Coronary artery (tissue), 2 donors: Measurements from ENCODE around the gene RETREG2.

Experiments
- DNase-seq: peaks from one replicate; pipeline ENCODE4 v3.0.0-alpha.2; 2017; ENCODE audit warnings: low spot score
- H3K27ac ChIP-seq, 2 donors: fragments of 200-600 bp; sonication (generic); one replicate each; pipeline ENCODE4 v1.5.1; 2016 to 2019
- H3K4me3 ChIP-seq: fragments of 200-600 bp; sonication (generic); 2 replicates; pipeline ENCODE4 v1.5.1; 2016; ENCODE audit warnings: mild to moderate bottlenecking, moderate library complexity
- TF ChIP-seq, protein P1 (sequence below): fragments of 200-600 bp; sonication (generic); IDR thresholded peaks from one replicate; pipeline ENCODE4 v1.5.1; 2019; ENCODE audit warnings: antibody characterized with exemption

RETREG2 gene

DNA sequence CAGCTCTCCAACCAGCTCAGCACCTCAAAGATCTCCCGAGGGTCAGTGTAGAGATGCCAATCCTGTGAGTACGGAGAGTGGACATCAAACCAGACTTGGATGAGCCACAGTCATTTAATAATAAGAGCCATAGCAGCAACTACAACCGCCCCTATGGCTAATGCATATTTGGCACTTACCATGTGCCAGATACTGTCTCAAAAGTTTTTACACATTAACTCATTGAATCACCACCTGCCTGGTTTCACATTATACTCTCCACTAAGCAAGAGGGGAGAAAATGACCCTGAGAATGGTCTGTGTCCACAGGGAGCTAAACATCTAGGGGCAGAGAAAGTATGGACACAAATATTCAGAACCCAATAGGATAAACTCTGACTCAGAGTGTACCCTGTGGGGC, 3.9 kb upstream of the RETREG2 start:
- H3K4me3 ChIP-seq, result no peak overlapping the region
- no peak for DNase-seq
- TF ChIP-seq, protein P1, sequence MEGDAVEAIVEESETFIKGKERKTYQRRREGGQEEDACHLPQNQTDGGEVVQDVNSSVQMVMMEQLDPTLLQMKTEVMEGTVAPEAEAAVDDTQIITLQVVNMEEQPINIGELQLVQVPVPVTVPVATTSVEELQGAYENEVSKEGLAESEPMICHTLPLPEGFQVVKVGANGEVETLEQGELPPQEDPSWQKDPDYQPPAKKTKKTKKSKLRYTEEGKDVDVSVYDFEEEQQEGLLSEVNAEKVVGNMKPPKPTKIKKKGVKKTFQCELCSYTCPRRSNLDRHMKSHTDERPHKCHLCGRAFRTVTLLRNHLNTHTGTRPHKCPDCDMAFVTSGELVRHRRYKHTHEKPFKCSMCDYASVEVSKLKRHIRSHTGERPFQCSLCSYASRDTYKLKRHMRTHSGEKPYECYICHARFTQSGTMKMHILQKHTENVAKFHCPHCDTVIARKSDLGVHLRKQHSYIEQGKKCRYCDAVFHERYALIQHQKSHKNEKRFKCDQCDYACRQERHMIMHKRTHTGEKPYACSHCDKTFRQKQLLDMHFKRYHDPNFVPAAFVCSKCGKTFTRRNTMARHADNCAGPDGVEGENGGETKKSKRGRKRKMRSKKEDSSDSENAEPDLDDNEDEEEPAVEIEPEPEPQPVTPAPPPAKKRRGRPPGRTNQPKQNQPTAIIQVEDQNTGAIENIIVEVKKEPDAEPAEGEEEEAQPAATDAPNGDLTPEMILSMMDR, result no peak
- no peak overlapping the region for H3K27ac ChIP-seq

DNA sequence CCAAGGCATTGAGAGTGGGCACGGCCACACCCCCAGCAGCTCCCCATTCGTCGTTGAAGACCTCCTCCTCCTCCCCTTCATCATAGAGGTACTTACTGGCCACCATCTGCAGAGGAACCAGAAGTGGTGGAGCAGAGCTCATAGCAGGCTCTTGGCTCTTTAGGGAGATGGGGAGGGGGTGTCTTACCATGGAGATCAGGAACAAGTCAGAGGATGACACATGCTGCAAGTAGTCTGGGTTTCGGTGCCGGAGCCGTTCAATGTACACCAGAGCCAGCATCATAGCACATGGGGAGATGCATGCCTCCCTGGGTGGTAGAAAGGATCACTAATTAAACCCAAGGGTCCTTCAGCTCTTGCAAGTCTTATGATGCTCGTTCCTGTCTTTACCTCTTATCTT, 3.3 kb upstream of the RETREG2 start:
- no peak overlapping the region for H3K4me3 ChIP-seq
- no peak overlapping the region for H3K27ac ChIP-seq
- no peak for DNase-seq
- TF ChIP-seq, protein P1, result no peak

DNA sequence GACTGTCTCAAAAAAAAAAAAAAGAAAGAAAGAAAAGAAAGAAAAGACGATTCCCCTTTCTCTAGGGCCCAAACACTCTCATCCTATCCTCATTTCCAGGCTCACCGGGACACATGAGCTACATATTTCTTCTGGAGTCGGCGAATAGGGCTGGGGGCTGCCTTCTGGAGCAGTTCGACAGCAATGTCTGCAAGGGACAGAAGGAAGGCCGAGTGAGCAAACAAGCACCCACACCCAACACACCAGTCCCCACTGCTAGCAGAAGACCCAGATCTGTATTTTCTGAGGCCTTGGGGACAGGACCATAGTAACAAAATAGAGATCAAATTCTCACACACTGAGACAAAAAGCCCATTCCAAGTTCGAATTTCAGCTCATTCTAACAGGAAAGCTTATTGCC, 2.6 kb upstream of the RETREG2 start:
- H3K27ac ChIP-seq, result peak overlapping the region; percentile 92 to 99
- TF ChIP-seq, protein P1, result no peak
- no peak for DNase-seq
- H3K4me3 ChIP-seq, result peak overlapping the region; percentile 95

DNA sequence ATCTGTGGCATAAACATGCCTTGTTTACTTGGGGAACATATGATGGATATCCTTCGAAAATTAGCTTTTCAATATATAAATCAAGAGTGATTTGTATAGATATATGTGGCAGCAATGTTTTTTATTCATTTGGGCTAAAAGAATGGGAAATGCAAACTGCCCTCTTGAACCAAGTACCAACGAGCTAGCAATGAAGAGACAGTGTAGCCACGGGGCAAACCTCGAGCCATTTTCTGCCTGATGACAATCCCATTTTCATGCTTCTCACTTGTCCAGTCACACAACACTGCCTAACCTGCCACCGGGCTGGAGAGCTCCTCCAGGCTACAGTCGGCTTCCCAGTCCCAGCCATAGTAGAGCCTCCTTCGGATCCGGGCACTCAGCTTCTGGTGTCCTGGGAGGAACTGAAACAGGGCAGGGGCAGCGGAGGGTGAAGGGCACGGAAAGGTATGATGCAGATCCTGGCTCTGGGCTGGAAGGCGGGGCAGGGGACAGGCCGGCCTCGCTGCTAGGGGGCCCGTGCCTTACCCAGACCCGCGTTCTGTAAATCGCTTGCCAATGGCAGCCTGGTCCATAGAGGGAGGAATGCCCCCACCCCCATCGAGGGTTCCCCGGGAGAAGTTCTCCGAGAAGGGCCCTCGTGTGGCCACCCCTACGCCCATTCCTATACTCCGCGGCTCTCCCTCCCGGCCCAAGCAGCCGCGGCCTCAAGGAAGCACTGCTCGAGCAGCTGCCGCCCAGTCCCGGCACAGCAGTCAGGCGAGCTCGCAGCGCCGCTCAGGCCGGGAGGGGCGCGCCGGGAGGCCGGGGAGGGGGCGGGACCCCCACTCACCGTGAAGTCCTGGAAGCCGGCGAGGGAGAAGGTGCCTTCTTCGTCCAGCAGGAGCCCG, 1.9 kb upstream of the RETREG2 start:
- peak overlapping the region; percentile 92 to 99 for H3K27ac ChIP-seq
- peak overlapping the region; percentile 95 for H3K4me3 ChIP-seq
- TF ChIP-seq, protein P1, result no peak
- peak; percentile 81 for DNase-seq

DNA sequence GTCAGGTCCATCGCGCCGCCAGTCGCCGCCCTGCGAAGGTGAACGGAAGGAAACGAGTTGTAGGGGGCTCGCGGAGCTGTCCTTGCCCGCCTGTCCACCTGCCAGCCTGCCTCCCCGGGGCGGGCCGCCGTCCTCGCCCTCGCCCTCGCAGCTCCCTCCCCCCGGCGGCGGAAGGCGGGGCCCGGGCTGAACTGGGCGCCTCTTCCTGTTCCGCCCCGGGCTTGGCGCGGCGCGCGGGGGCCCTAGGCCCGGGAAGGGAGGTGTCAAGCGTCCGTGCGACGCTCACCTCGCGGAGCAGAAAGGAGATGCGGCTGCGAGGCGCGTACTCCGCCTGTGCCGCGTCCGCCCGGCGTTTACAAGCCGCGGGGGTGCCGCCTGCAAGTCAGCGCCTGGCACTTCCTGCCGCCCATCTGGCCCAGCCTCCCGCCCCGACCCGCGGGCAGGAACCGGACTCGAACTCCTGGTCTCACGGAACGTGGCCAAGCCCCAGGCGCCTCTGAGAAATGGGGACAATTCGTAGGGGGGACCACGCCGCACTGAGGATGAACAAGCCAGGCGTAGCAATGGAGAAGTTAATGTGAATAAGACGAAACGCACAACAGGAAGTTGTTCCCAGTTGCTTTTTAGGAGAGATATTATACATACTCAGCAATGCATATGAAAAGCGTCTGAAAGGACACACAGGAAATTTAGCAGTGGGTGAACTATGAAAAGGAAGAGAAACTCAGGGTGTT, 1.1 kb upstream of the RETREG2 start, which contains the start of gene CNPPD1:
CNPPD1 (minus strand) TSS at position 108 of the 734 bp plus-strand sequence; CDS start at position 11, 97 bp downstream.
- TF ChIP-seq, protein P1, result no peak
- Histone ChIP-seq H3K27ac (peak within 1 kb of the TSS; percentile 92 to 99), H3K4me3 (peak within 1 kb of the TSS; percentile 95)
- DNase-seq, result peak; percentile 90

DNA sequence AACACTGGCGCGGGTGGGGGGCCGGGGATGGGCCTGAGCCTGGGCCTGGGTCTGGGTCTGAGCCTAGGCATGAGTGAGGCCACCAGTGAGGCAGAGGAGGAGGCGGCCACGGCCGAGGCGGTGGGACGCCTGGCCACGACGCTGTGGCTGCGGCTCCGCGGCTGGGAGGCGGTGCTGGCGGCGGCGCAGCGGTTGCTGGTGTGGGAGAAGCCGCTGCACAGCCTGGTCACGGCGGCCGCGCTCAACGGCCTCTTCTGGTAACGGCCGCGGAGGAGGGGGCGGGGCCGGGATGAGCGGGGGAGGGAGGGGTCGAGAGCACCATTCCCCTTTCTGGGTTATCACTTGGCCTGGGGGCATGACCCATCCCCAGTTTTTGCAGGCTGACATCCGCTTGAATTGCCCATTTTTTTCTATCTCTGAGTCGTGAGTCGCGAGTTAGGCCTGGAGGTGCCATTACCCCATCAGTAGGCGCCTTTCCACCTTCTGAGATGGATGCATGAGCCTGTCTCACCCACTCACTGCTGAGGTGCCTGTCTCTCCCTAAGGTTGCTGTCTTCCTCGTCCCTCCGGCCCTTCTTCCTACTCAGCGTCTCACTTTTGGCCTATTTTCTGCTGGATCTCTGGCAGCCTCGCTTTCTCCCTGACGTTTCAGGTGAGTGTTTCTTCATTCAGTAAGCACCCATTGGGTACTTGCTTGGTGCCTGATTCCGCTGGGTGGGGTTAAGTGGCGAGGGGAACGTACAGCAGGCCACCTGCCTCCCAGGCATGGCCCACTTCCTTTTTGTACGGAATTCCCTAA, 501 bp downstream of the RETREG2 start:
- Histone ChIP-seq H3K27ac (peak overlapping the region; percentile 92 to 99), H3K4me3 (peak overlapping the region; percentile 95)
- TF ChIP-seq, protein P1, result no peak
- DNase-seq, result no peak
